ENCODE results near the gene TMEM182.

Gene TMEM182

GRCh38 chr2:102803041-102803896, 41.4 kb downstream of the TMEM182 start:
- DNase-seq: peak; percentile 18

- no peak for DNase-seq
Observed at GRCh38 chr2:102803897-102804217, 42.0 kb downstream of the TMEM182 start.

- peak; percentile 51 for DNase-seq
Observed at GRCh38 chr2:102806250-102806837, 44.5 kb downstream of the TMEM182 start.

GRCh38 chr2:102809291-102810189, 47.7 kb downstream of the TMEM182 start:
- DNase-seq: peak; percentile 16

- DNase-seq: no peak
Observed at GRCh38 chr2:102815285-102815684, 53.5 kb downstream of the TMEM182 start.

GRCh38 chr2:102826904-102827303, 65.1 kb downstream of the TMEM182 start:
- DNase-seq: no peak

GRCh38 chr2:102832789-102833188, 71.0 kb downstream of the TMEM182 start:
- no peak for DNase-seq

- DNase-seq: no peak
Observed at GRCh38 chr2:102834523-102835273, 72.9 kb downstream of the TMEM182 start.

- no peak for DNase-seq
Observed at GRCh38 chr2:102837626-102838198, 75.9 kb downstream of the TMEM182 start.

GRCh38 chr2:102839668-102840388, 78.0 kb downstream of the TMEM182 start:
- peak; percentile 31 for DNase-seq

- peak; percentile 52 for DNase-seq
Observed at GRCh38 chr2:102841107-102841840, 79.4 kb downstream of the TMEM182 start.

- DNase-seq: no peak
Observed at GRCh38 chr2:102843764-102844443, 82.1 kb downstream of the TMEM182 start.

GRCh38 chr2:102844911-102845310, 83.1 kb downstream of the TMEM182 start:
- DNase-seq: no peak

GRCh38 chr2:102848366-102848839, 86.6 kb downstream of the TMEM182 start:
- peak; percentile 5 for DNase-seq

GRCh38 chr2:102850888-102851287, 89.1 kb downstream of the TMEM182 start:
- DNase-seq: no peak

- no peak for DNase-seq
Observed at GRCh38 chr2:102852867-102853266, 91.0 kb downstream of the TMEM182 start.

Measured in activated CD4-positive, alpha-beta T cell treated with anti-CD3 and anti-CD28 coated beads, Interleukin-10, Interleukin-2, amounts not matched to agents 100 ng/mL and 50 ng/mL, durations not matched to agents 16 hours and 8 hours (primary cell).